BLaER1 treated with 17β-estradiol and CSF1 and Interleukin-3, amounts not matched to agents 10 nM and 100 nM (cell line): Measurements from ENCODE around the gene SUN2.

ENCODE experiments used
- H3K27ac ChIP-seq, 11 experiments: shearing (Covaris generic); formaldehyde crosslinking; 2 replicates each; pipeline ENCODE4 v1.8.1; 2022
- H3K27me3 ChIP-seq, 11 experiments: shearing (Covaris generic); formaldehyde crosslinking; 2 replicates each; pipeline ENCODE4 v1.8.1; 2022
- H3K36me3 ChIP-seq, 11 experiments: shearing (Covaris generic); formaldehyde crosslinking; 2 replicates each; pipeline ENCODE4 v1.8.1; 2022
- H3K4me1 ChIP-seq, 10 experiments: shearing (Covaris generic); formaldehyde crosslinking; 2 replicates each; pipeline ENCODE4 v1.8.1; 2022
- H3K4me2 ChIP-seq, 11 experiments: shearing (Covaris generic); formaldehyde crosslinking; 2 replicates each; pipeline ENCODE4 v1.8.1; 2022
- H3K4me3 ChIP-seq, 10 experiments: shearing (Covaris generic); formaldehyde crosslinking; 2 replicates each; pipeline ENCODE4 v1.8.1; 2022
- H3K9ac ChIP-seq, 11 experiments: shearing (Covaris generic); formaldehyde crosslinking; 2 replicates each; pipeline ENCODE4 v1.8.1; 2022
- H3K9me3 ChIP-seq, 11 experiments: shearing (Covaris generic); formaldehyde crosslinking; replicated peaks in 1 of 11; 2 replicates each; pipeline ENCODE4 v1.8.1; 2022
- H4K20me1 ChIP-seq, 11 experiments: shearing (Covaris generic); formaldehyde crosslinking; 2 replicates each; pipeline ENCODE4 v1.8.1; 2022
- Cebpa-rat ChIP-seq, 11 experiments: shearing (Covaris generic); IDR thresholded peaks; 2 replicates each; pipeline ENCODE4 v1.8.1; 2022

Gene SUN2

DNA sequence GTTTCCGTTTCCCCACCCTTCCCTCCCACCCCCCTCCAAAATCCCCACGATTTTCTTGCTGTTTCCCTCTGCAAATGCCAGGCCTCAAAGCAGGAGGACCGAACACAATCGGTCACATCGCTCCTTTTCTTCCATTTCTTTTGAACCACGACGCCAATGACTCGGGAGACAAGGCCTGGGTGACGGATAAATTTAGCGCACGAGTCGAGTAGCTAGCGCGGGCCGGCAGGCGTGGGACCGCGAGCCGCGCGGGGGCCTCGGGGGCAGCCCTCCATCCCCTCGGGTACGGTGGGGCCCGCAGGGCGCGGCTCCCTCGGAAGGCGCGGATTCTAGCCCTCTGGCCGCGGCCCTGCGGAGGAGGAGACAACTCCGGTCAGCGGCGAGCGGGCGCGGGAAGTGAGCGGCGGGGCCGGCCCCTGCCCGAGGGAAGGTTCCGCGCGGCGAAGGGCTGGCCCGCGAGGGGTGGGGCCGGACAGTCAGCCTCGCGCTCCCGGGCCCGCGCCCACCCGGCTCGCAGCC lies 55.5 kb downstream of the SUN2 start:
- no peak for TF ChIP-seq Cebpa-rat (IDR thresholded peaks at IDR 0.05)
- H3K9ac ChIP-seq: peak overlapping the region; percentile 87 to 97 (median 94)
- peak overlapping the region; percentile 90 to 99 (median 93) for H3K4me2 ChIP-seq
- peaks cover 0 to 20% (median 6%) of the 10 kb centered on the region in 11 experiments; a peak in 8 of 22 replicates for H3K36me3 ChIP-seq
- H3K9me3 ChIP-seq: no peaks in the 10 kb centered on the region
- H4K20me1 ChIP-seq: peaks cover 4 to 41% (median 17%) of the 10 kb centered on the region in 11 experiments; a peak in 13 of 22 replicates
- H3K4me1 ChIP-seq: peaks cover 54 to 67% (median 65%) of the 10 kb centered on the region in 10 experiments
- H3K4me3 ChIP-seq: peak overlapping the region; percentile 74 to 91 (median 88)
- H3K27ac ChIP-seq: peak overlapping the region; percentile 87 to 97 (median 93)
- peaks cover 0 to 7% (median 0%) of the 10 kb centered on the region in 11 experiments; a peak in 2 of 22 replicates for H3K27me3 ChIP-seq

- no peak for TF ChIP-seq Cebpa-rat (IDR thresholded peaks at IDR 0.05)
- H3K9ac ChIP-seq: peak overlapping the region; percentile 87 to 97 (median 94)
- peak overlapping the region; percentile 74 to 91 (median 88) for H3K4me3 ChIP-seq
- H4K20me1 ChIP-seq: peaks cover 4 to 46% (median 21%) of the 10 kb centered on the region in 11 experiments; a peak in 13 of 22 replicates
- peak overlapping the region; percentile 87 to 97 (median 93); a peak in 21 of 22 replicates for H3K27ac ChIP-seq
- peaks cover 0 to 26% (median 11%) of the 10 kb centered on the region in 11 experiments; a peak in 11 of 22 replicates for H3K36me3 ChIP-seq
- H3K27me3 ChIP-seq: peaks cover 0 to 7% (median 0%) of the 10 kb centered on the region in 11 experiments; a peak in 2 of 22 replicates
- peaks cover 49 to 70% (median 63%) of the 10 kb centered on the region in 10 experiments for H3K4me1 ChIP-seq
- H3K9me3 ChIP-seq: no peaks in the 10 kb centered on the region
- H3K4me2 ChIP-seq: peak overlapping the region; percentile 90 to 99 (median 93)
Observed at GRCh38 chr22:38699784-38700183, 56.0 kb downstream of the SUN2 start.

DNA sequence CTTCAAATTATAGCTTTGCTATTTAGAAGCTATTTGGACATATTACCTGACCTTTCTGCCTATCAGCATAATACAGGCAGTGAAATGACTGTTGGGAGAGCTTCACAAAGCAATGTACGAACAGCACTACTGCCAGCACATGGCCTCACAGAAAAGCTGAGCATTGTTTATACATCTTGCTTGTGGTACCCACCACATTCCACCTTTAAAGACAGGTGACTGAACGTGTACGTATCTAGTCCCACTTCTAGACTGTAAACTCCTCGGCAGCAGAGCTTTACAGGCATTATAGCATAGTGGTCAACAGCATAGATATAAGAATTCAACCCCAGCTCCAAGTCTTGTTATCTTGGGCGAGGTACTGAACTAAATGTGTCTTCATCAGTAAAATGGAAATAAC lies 56.7 kb downstream of the SUN2 start:
- Histone ChIP-seq H3K27ac (peak overlapping the region in 3 of 11 experiments; percentile 93 to 95 (median 95); a peak in 3 of 22 replicates), H3K9me3 (no peaks in the 10 kb centered on the region), H3K4me1 (peaks cover 44 to 70% (median 59%) of the 10 kb centered on the region in 10 experiments), H3K36me3 (peaks cover 4 to 31% (median 14%) of the 10 kb centered on the region in 11 experiments; a peak in 15 of 22 replicates), H3K9ac (peak overlapping the region; percentile 87 to 97 (median 94)), H3K4me3 (peak overlapping the region; percentile 74 to 91 (median 88)), H3K4me2 (peak overlapping the region; percentile 90 to 99 (median 93)), H4K20me1 (peaks cover 6 to 53% (median 23%) of the 10 kb centered on the region in 11 experiments; a peak in 14 of 22 replicates), H3K27me3 (peaks cover 0 to 7% (median 0%) of the 10 kb centered on the region in 11 experiments; a peak in 2 of 22 replicates)
- no peak for TF ChIP-seq Cebpa-rat (IDR thresholded peaks at IDR 0.05)

- TF ChIP-seq Cebpa-rat (IDR thresholded peaks at IDR 0.05): no peak
- Histone ChIP-seq H3K4me2 (peak overlapping the region; percentile 90 to 99 (median 93)), H3K9ac (peak overlapping the region in 10 of 11 experiments; percentile 87 to 97 (median 94); a peak in 15 of 22 replicates), H3K36me3 (peaks cover 10 to 37% (median 16%) of the 10 kb centered on the region in 11 experiments; a peak in 19 of 22 replicates), H3K9me3 (no peaks in the 10 kb centered on the region), H3K4me3 (peak overlapping the region; percentile 74 to 91 (median 88); a peak in 19 of 20 replicates), H4K20me1 (peaks cover 9 to 58% (median 29%) of the 10 kb centered on the region in 11 experiments; a peak in 14 of 22 replicates), H3K27me3 (peaks cover 0 to 7% (median 0%) of the 10 kb centered on the region in 11 experiments; a peak in 2 of 22 replicates), H3K4me1 (peaks cover 44 to 71% (median 54%) of the 10 kb centered on the region in 10 experiments), H3K27ac (no peak overlapping the region)
Observed at GRCh38 chr22:38698407-38699094, 57.2 kb downstream of the SUN2 start.

DNA sequence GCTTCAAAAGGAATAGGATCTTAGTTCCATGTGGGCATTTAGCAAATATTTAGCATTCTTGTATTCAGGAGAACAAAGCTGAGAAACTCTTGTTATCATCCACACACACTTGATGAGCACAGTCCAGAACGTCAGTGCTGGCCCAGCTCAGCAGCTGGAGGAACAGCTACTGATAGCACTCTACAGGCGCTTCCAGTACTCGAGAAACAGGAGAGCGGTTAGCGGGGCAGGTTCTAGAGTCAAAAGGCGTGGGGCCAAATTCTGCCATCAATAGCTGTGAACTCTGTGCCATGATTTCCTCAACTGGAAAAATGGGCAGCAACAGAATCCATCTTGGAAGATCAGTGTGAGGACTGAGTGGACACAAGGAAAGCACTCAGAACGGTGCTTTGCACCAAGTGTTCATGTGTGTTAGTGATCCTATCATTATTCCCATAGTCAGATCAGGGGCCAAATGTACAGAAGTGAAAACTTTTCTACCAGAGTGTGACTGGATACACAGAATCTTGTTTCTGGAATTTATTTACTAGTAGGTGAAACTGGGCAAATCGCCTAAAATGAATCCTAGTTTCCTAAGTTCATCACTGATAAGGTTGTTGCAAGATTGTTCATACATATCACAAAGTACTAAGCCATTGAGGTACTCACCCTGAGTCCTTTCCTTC lies 58.2 kb downstream of the SUN2 start:
- H3K9ac ChIP-seq: peak overlapping the region in 7 of 11 experiments; percentile 8 to 97 (median 24); a peak in 6 of 22 replicates
- H3K27ac ChIP-seq: peak overlapping the region in 1 of 11 experiments; percentile 50; a peak in 2 of 22 replicates

DNA sequence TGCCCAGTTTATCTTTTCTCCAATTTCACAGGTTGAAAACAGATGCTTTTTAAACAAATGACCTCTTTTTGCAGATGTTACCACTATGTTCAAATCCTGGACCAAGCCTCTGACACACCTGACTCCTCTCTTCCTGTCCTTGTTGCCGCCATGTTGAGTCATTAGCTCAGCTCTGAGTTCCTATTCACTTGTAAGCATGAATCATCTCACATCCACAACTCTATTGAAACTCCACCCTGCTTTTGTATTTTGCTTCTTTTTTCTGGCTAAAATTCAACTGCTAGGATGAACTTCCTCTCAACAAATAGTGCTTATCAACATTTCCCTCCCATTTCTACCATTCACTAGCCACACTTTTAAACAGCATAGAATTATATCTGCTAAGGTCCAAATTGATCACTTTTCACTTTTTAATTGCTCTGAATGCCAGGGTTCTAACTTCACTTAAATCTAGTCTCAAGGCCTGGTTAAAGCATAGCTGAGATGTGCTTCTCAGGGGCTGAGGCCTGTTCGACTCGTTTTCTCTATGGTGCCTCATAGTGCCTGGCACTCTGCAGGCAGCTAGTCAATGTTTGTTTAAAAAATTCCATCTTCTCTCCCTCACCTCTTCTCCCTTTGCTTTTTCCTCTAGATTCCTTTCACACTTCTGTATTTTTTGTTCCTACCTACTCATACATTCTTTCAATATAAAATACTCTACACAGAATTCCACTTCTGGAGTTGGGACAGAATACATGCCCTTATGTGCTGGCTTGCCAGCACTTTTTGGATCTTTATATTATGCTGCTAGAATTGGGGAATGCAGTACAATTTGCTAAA lies 59.0 kb downstream of the SUN2 start:
- Histone ChIP-seq H3K27me3 (peaks cover 0 to 7% (median 0%) of the 10 kb centered on the region in 11 experiments; a peak in 2 of 22 replicates), H3K4me2 (peak overlapping the region; percentile 90 to 99 (median 93)), H3K9ac (peak overlapping the region in 6 of 11 experiments; percentile 8 to 97 (median 36); a peak in 5 of 22 replicates), H3K36me3 (peaks cover 15 to 55% (median 33%) of the 10 kb centered on the region in 11 experiments; a peak in 21 of 22 replicates), H3K4me1 (peaks cover 42 to 75% (median 49%) of the 10 kb centered on the region in 10 experiments), H3K27ac (peak overlapping the region in 4 of 11 experiments; percentile 3 to 51 (median 49); a peak in 7 of 22 replicates), H3K4me3 (peak overlapping the region in 5 of 10 experiments; percentile 11 to 87 (median 21); a peak in 6 of 20 replicates), H3K9me3 (no peaks in the 10 kb centered on the region), H4K20me1 (peaks cover 9 to 75% (median 30%) of the 10 kb centered on the region in 11 experiments; a peak in 15 of 22 replicates)
- TF ChIP-seq Cebpa-rat (IDR thresholded peaks at IDR 0.05): no peak

More for the DNA sequence above, 58.2 kb downstream of the SUN2 start:
- peaks cover 44 to 78% (median 53%) of the 10 kb centered on the region in 10 experiments for H3K4me1 ChIP-seq
- peaks cover 0 to 7% (median 0%) of the 10 kb centered on the region in 11 experiments; a peak in 2 of 22 replicates for H3K27me3 ChIP-seq
- H3K36me3 ChIP-seq: peaks cover 15 to 47% (median 26%) of the 10 kb centered on the region in 11 experiments; a peak in 21 of 22 replicates
- TF ChIP-seq Cebpa-rat (IDR thresholded peaks at IDR 0.05): no peak
- no peaks in the 10 kb centered on the region for H3K9me3 ChIP-seq
- peaks cover 9 to 67% (median 30%) of the 10 kb centered on the region in 11 experiments; a peak in 15 of 22 replicates for H4K20me1 ChIP-seq
- peak overlapping the region in 9 of 10 experiments; percentile 11 to 90 (median 85); a peak in 11 of 20 replicates for H3K4me3 ChIP-seq
- peak overlapping the region; percentile 90 to 99 (median 93) for H3K4me2 ChIP-seq

DNA sequence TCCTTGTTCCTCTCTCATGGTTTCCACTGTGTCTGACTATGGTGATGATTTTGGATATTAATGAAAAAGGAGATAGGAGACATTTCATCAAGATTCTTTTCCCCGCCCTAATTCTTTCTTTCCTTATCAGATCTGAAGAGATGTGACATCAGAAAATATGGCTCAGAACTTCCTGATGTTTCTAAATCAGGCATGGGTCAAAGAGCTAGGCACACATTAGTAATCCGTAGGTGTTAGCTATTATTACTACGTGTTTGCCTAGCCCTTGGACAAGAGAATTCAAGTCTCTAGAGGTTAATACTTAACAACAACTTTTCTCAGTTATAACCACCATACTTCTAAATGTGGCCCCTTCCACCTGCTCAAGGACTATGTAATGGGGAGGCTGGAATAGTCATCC lies 60.9 kb downstream of the SUN2 start:
- peaks cover 12 to 88% (median 39%) of the 10 kb centered on the region in 11 experiments; a peak in 17 of 22 replicates for H4K20me1 ChIP-seq
- peak overlapping the region in 4 of 11 experiments; percentile 10 to 99 (median 27); a peak in 5 of 22 replicates for H3K4me2 ChIP-seq
- H3K36me3 ChIP-seq: peaks cover 20 to 73% (median 50%) of the 10 kb centered on the region in 11 experiments; a peak in 21 of 22 replicates
- no peak for TF ChIP-seq Cebpa-rat (IDR thresholded peaks at IDR 0.05)
- H3K4me1 ChIP-seq: peaks cover 35 to 69% (median 40%) of the 10 kb centered on the region in 10 experiments
- H3K9me3 ChIP-seq: no peaks in the 10 kb centered on the region
- no peak overlapping the region for H3K4me3 ChIP-seq
- no peak overlapping the region for H3K9ac ChIP-seq
- no peaks in the 10 kb centered on the region for H3K27me3 ChIP-seq
- no peak overlapping the region for H3K27ac ChIP-seq
